Fibroblast of skin of left biceps (primary cell): Measurements from ENCODE around the gene PTH1R.

ENCODE experiments used
- DNase-seq, 2 experiments: peaks; one replicate each; pipeline ENCODE4 v3.0.0-alpha.2; 2013; ENCODE audit warnings: low read depth in 2 of 2

Gene PTH1R

GRCh38 chr3:46883054-46883829 is 5.7 kb downstream of the PTH1R start:
- DNase-seq: no peak

- no peak for DNase-seq
Measured at GRCh38 chr3:46883830-46884185, 6.3 kb downstream of the PTH1R start.

GRCh38 chr3:46884427-46884826 is 6.9 kb downstream of the PTH1R start:
- DNase-seq: no peak

- DNase-seq: no peak
Measured at GRCh38 chr3:46884929-46885328, 7.4 kb downstream of the PTH1R start.

GRCh38 chr3:46885612-46886011 is 8.1 kb downstream of the PTH1R start:
- DNase-seq: no peak

- no peak for DNase-seq
Measured at GRCh38 chr3:46887980-46888494, 10.5 kb downstream of the PTH1R start.

- DNase-seq: no peak
Measured at GRCh38 chr3:46888705-46889104, 11.2 kb downstream of the PTH1R start.

- DNase-seq: no peak
Measured at GRCh38 chr3:46889381-46890110, 12.0 kb downstream of the PTH1R start.

GRCh38 chr3:46890132-46890531 is 12.6 kb downstream of the PTH1R start:
- DNase-seq: no peak

- DNase-seq: no peak
Measured at GRCh38 chr3:46891132-46891531, 13.6 kb downstream of the PTH1R start.

GRCh38 chr3:46892285-46893145 is 15.0 kb downstream of the PTH1R start:
- DNase-seq: no peak

- DNase-seq: no peak
Measured at GRCh38 chr3:46893146-46893748, 15.7 kb downstream of the PTH1R start.

GRCh38 chr3:46893763-46894162 is 16.2 kb downstream of the PTH1R start:
- no peak for DNase-seq

GRCh38 chr3:46894256-46894655 is 16.7 kb downstream of the PTH1R start:
- DNase-seq: no peak

- DNase-seq: no peak
Measured at GRCh38 chr3:46895204-46895660, 17.7 kb downstream of the PTH1R start.

- no peak for DNase-seq
Measured at GRCh38 chr3:46895761-46896160, 18.2 kb downstream of the PTH1R start.

GRCh38 chr3:46896386-46896785 is 18.9 kb downstream of the PTH1R start:
- no peak for DNase-seq

GRCh38 chr3:46897031-46897430 is 19.5 kb downstream of the PTH1R start:
- no peak for DNase-seq

GRCh38 chr3:46897829-46898320 is 20.4 kb downstream of the PTH1R start:
- DNase-seq: no peak

GRCh38 chr3:46898321-46899150 is 21.0 kb downstream of the PTH1R start:
- DNase-seq: no peak
